IMR-90 (cell line): ENCODE results near the gene COLEC12. TPM values are rescaled to one million over a fixed set of nuclear protein-coding genes. Genes with fewer than 3 reads are reported as not detected.

Experiments used
- ATAC-seq: fragments of 200-7000 bp; cut with Tn5 transposase; 2 replicates; pipeline ENCODE4 v1.9.1; 2020; ENCODE audit warnings: low read depth, mild to moderate bottlenecking, moderate library complexity
- BruUV-seq: library from RNA; stranded (reverse); fragments of 400-500 nt; replicated peaks from 2 replicates; lab custom pipeline; 2021; lab: Mats Ljungman, UMichigan
- CTCF ChIA-PET: fragments of 300-600 bp; formaldehyde crosslinking; extraction: SDS; loops from one replicate; lab custom pipeline; 2021; ENCODE audit warnings: antibody characterized with exemption; lab: Yijun Ruan, JAX
- POLR2A ChIA-PET: fragments of 300-600 bp; sonication (Branson Sonifier 250); formaldehyde crosslinking; loops from one replicate; lab custom pipeline; 2022; ENCODE audit warnings: antibody characterized with exemption; ENCODE audit not compliant: unreplicated experiment; lab: Charles Lee
- DNase-seq: peaks from one replicate; pipeline ENCODE4 v3.0.0; 2013
- H2AFZ ChIP-seq: replicated peaks from 2 replicates; pipeline ENCODE3; 2013; ENCODE audit warnings: low read length, mild to moderate bottlenecking; ENCODE audit not compliant: poor library complexity
- H2AK5ac ChIP-seq: 2 replicates; pipeline ENCODE4 v1.6.1; 2013; ENCODE audit warnings: low read depth, low read length, inconsistent platforms
- H2AK9ac ChIP-seq: replicated peaks from 2 replicates; pipeline ENCODE3; 2013; ENCODE audit warnings: mild to moderate bottlenecking, low read depth, low read length, moderate library complexity; ENCODE audit not compliant: poor library complexity
- H2BK120ac ChIP-seq: 2 replicates; pipeline ENCODE4 v1.6.1; 2013; ENCODE audit warnings: low read depth, low read length, inconsistent platforms
- H2BK15ac ChIP-seq: 3 replicates; pipeline ENCODE4 v1.6.1; 2013; ENCODE audit warnings: low read depth, low read length, inconsistent platforms
- H2BK20ac ChIP-seq: 2 replicates; pipeline ENCODE4 v1.6.1; 2013; ENCODE audit warnings: low read depth, mild to moderate bottlenecking, inconsistent platforms, low read length, moderate library complexity
- H2BK5ac ChIP-seq: 2 replicates; pipeline ENCODE4 v1.6.1; 2013; ENCODE audit warnings: mild to moderate bottlenecking, low read depth, low read length, inconsistent platforms; ENCODE audit not compliant: poor library complexity, severe bottlenecking
- H3K14ac ChIP-seq: replicated peaks from 2 replicates; pipeline ENCODE4 v1.6.1; 2013; ENCODE audit warnings: low read depth, low read length, inconsistent platforms
- H3K18ac ChIP-seq: 2 replicates; pipeline ENCODE4 v1.6.1; 2013; ENCODE audit warnings: low read depth, low read length, control low read depth
- H3K23ac ChIP-seq: 2 replicates; pipeline ENCODE4 v1.6.1; 2013; ENCODE audit warnings: low read depth, low read length, inconsistent platforms
- H3K27ac ChIP-seq: 2 replicates; pipeline ENCODE4 v1.5.1; 2013; ENCODE audit warnings: mild to moderate bottlenecking, control low read depth, low read length; ENCODE audit not compliant: insufficient read depth
- H3K27me3 ChIP-seq: 2 replicates; pipeline ENCODE4 v1.6.1; 2013; ENCODE audit warnings: low read length; ENCODE audit not compliant: control insufficient read depth, insufficient read depth
- H3K36me3 ChIP-seq: 2 replicates; pipeline ENCODE4 v1.6.1; 2013; ENCODE audit warnings: low read length, mixed read lengths; ENCODE audit not compliant: control insufficient read depth, insufficient read depth
- H3K4ac ChIP-seq: 2 replicates; pipeline ENCODE4 v1.6.1; 2013; ENCODE audit warnings: low read depth, low read length, inconsistent platforms
- H3K4me1 ChIP-seq: 2 replicates; pipeline ENCODE4 v1.6.1; 2013; ENCODE audit warnings: low read length, mixed read lengths; ENCODE audit not compliant: control insufficient read depth, insufficient read depth
- H3K4me2 ChIP-seq: 2 replicates; pipeline ENCODE4 v1.6.1; 2013; ENCODE audit warnings: low read depth, mild to moderate bottlenecking, control low read depth, low read length, moderate library complexity
- H3K4me3 ChIP-seq: 2 replicates; pipeline ENCODE4 v1.5.1; 2013; ENCODE audit warnings: low read depth, mild to moderate bottlenecking, control low read depth, low read length, moderate library complexity; ENCODE audit not compliant: insufficient read depth
- H3K56ac ChIP-seq: 2 replicates; pipeline ENCODE4 v1.6.1; 2013; ENCODE audit warnings: low read length, inconsistent platforms; ENCODE audit not compliant: insufficient read depth; ENCODE audit errors: extremely low read depth
- H3K79me1 ChIP-seq, 2 experiments: 2 replicates each; pipeline ENCODE4 v1.6.1; 2013; ENCODE audit warnings: low read length in 2 of 2, inconsistent platforms in 1 of 2, low read depth in 1 of 2
- H3K9ac ChIP-seq: 2 replicates; pipeline ENCODE4 v1.6.1; 2013; ENCODE audit warnings: low read depth, low read length, control low read depth
- H3K9me1 ChIP-seq: 2 replicates; pipeline ENCODE4 v1.6.1; 2013; ENCODE audit warnings: low read length, inconsistent platforms; ENCODE audit not compliant: insufficient read depth
- H3K9me3 ChIP-seq: 2 replicates; pipeline ENCODE4 v1.6.1; 2013; ENCODE audit warnings: low read length; ENCODE audit not compliant: control insufficient read depth, insufficient read depth
- H4K20me1 ChIP-seq: 2 replicates; pipeline ENCODE4 v1.6.1; 2013; ENCODE audit warnings: low read length, inconsistent platforms; ENCODE audit not compliant: insufficient read depth
- H4K5ac ChIP-seq: 2 replicates; pipeline ENCODE4 v1.6.1; 2013; ENCODE audit warnings: mild to moderate bottlenecking, low read depth, low read length, control low read depth
- H4K8ac ChIP-seq, 2 experiments: 2 replicates each; pipeline ENCODE4 v1.6.1; 2013; ENCODE audit warnings: low read depth in 2 of 2, low read length in 2 of 2, control low read depth in 1 of 2, inconsistent platforms in 1 of 2
- H4K91ac ChIP-seq: 2 replicates; pipeline ENCODE4 v1.6.1; 2013; ENCODE audit warnings: low read depth, low read length, inconsistent platforms; ENCODE audit not compliant: insufficient read depth
- CTCF ChIP-seq: conservative IDR thresholded peaks from 2 replicates; pipeline ENCODE4 v1.5.1; 2012; ENCODE audit warnings: mild to moderate bottlenecking, low read depth, low read length, improper control_type of control experiment
- FOS ChIP-seq: fragments of 150-350 bp; IDR thresholded peaks from 2 replicates; pipeline ENCODE4 v1.6.1; 2016; ENCODE audit warnings: low read depth, low read length
- RAD21 ChIP-seq: IDR thresholded peaks from 2 replicates; pipeline ENCODE4 v1.6.1; 2012; ENCODE audit warnings: low read length, improper control_type of control experiment
- SMC3 ChIP-seq: fragments of 150-350 bp; IDR thresholded peaks from 2 replicates; pipeline ENCODE4 v1.6.1; 2016; ENCODE audit warnings: low read depth, mild to moderate bottlenecking, antibody characterized with exemption, low read length, moderate library complexity
- WGBS, 2 experiments: methylation state at CpG; one replicate each; pipeline versions ENCODE4 v1.1.5 to v1.1.7; 2013; ENCODE audit warnings: missing lambda C conversion rate in 2 of 2; ENCODE audit not compliant: insufficient read length in 1 of 2; ENCODE audit errors: extremely low coverage in 2 of 2; 5-methylcytosine and 5-hydroxymethylcytosine counted together
- dilution Hi-C: fragments of 300-500 bp; cut with HindIII; formaldehyde crosslinking; loops from one replicate; pipeline ENCODE4 v1.14.3; 2018; ENCODE audit warnings: low sequenced_read_pairs; ENCODE audit not compliant: unreplicated experiment
- in situ Hi-C: fragments of 300-500 bp; cut with MboI; formaldehyde crosslinking; loops from 3 replicates; pipeline ENCODE4 v1.14.3; 2019; ENCODE audit warnings: low sequenced_read_pairs, inconsistent platforms, mixed read lengths
- intact Hi-C: fragments of 100-400 bp; cut with micrococcal nuclease; formaldehyde crosslinking; loops from 2 replicates; pipeline ENCODE4 v1.10.0; 2022
- polyA plus RNA-seq, 3 experiments: library from polyadenylated mRNA; depleted of rRNA; stranded (reverse); fragments of >200 nt; gene quantifications; 2 replicates each; pipeline ENCODE4 v1.2.3, GENCODE V29; 2012; ENCODE audit warnings: low replicate concordance in 1 of 3
- total RNA-seq: library from RNA; depleted of rRNA; stranded (reverse); fragments of >200 nt; gene quantifications from 2 replicates; pipeline ENCODE4 v1.2.3, GENCODE V29; 2012

The COLEC12 gene
- total and polyA plus RNA-seq, 2 of the 4 experiments (the other 2 are of a cell fraction): 1.0 to 2.3 TPM

DNA sequence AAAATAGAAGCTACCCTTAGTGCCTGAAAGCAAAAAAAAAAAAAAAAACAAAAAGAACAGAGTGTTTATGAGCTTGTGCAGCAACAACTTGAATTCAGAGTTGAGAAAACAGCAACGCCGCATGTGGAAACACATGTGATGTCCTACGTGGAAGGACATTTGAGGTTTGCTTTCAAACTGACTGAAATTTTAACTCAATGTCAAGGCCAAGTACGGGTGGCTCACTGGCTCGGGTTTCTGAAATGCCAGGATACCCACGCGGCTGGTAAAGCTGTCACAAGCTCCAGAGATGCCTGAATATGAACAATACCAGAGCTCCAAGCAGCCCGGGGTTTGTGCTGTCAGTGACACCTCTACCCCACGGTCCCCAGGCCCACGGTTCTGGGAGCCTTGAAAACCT, 160.5 kb downstream of the COLEC12 start:
- Histone ChIP-seq H2AK5ac (no peak overlapping the region), H3K4me3 (no peak overlapping the region), H3K56ac (no peak overlapping the region), H4K91ac (no peak overlapping the region), H2AK9ac (no peak overlapping the region), H2BK5ac (no peak overlapping the region), H2BK120ac (no peak overlapping the region), H2BK15ac (no peak overlapping the region), H3K9me1 (no peaks in the 10 kb centered on the region), H4K20me1 (no peaks in the 10 kb centered on the region; the same call in 1 of the 2 replicates), H3K4me1 (no peaks in the 10 kb centered on the region), H3K23ac (no peak overlapping the region), H3K18ac (no peak overlapping the region), H3K4ac (no peak overlapping the region), H2BK20ac (no peak overlapping the region), H3K27ac (no peak overlapping the region), H3K4me2 (no peak overlapping the region), H4K8ac (no peak overlapping the region), H2AFZ (no peak overlapping the region), H3K9ac (no peak overlapping the region), H4K5ac (no peak overlapping the region), H3K36me3 (no peaks in the 10 kb centered on the region), H3K79me1 (no peaks in the 10 kb centered on the region), H3K27me3 (peaks cover 56% of the 10 kb centered on the region), H3K14ac (no peak overlapping the region), H3K9me3 (no peaks in the 10 kb centered on the region)
- CTCF ChIA-PET: no interaction called here
- 89% methylated on average over 3 of the region's 10 CpGs; no CpG with 5 or more reads in 1 of the 2 experiments for WGBS, 2 experiments
- ATAC-seq: no peak
- BruUV-seq: no TSS peak
- in situ Hi-C loops (no loop called here), intact Hi-C loops (no loop called here), dilution Hi-C loops (no loop called here)
- POLR2A ChIA-PET: interaction anchor here (0.6 kb wide), 1 partner anchor 37 kb away, joined by 5 read pairs; no protein-coding TSS in a partner anchor
- no peak for DNase-seq
- no peak for TF ChIP-seq CTCF
- TF ChIP-seq FOS: no peak
- no peak for TF ChIP-seq SMC3
- no peak for TF ChIP-seq RAD21
